IPS-NIHi7 (cell line): ENCODE data around the gene DACT3.
A peak's percentile ranks its signal among the peaks of the same experiment; 100 is the strongest.
"Not testable (repeated sequence)": the region's sequence is repeated elsewhere in the genome, so short reads cannot be mapped to it uniquely, and the experiment has no call there.

Source experiments
- DNase-seq: peaks from one replicate; pipeline ENCODE4 v3.0.0; 2012; ENCODE audit warnings: mixed read lengths; ENCODE audit errors: extremely low spot score

The DACT3 gene

GRCh38 chr19:46634045-46634655 lies 26.8 kb downstream of the DACT3 start:
- DNase-seq = peak; percentile 98

GRCh38 chr19:46633130-46633529 lies 27.9 kb downstream of the DACT3 start:
- DNase-seq = no peak

- DNase-seq = no peak
These were observed 29.5 kb downstream of the DACT3 start for GRCh38 chr19:46631481-46631880.

- DNase-seq = no peak
These were observed 30.3 kb downstream of the DACT3 start for GRCh38 chr19:46630586-46631205.

GRCh38 chr19:46629546-46630025 lies 31.4 kb downstream of the DACT3 start:
- no peak for DNase-seq

- not testable (repeated sequence) for DNase-seq
These were observed 32.0 kb downstream of the DACT3 start for GRCh38 chr19:46628970-46629369.

GRCh38 chr19:46626446-46626845 lies 34.5 kb downstream of the DACT3 start:
- no peak for DNase-seq

- no peak for DNase-seq
These were observed 35.3 kb downstream of the DACT3 start for GRCh38 chr19:46625731-46626130.

- DNase-seq = no peak
These were observed 35.9 kb downstream of the DACT3 start, which contains the start of gene PTGIR for GRCh38 chr19:46624958-46625661. TSS of gene PTGIR (minus strand) at chr19:46625089. CDS start at chr19:46624225, 864 bp downstream.

- DNase-seq = no peak
These were observed 37.0 kb downstream of the DACT3 start for GRCh38 chr19:46623915-46624502.

- no peak for DNase-seq
These were observed 38.9 kb downstream of the DACT3 start for GRCh38 chr19:46622118-46622446.

GRCh38 chr19:46621191-46622117 lies 39.5 kb downstream of the DACT3 start:
- no peak for DNase-seq

GRCh38 chr19:46620716-46621115 lies 40.3 kb downstream of the DACT3 start:
- DNase-seq = no peak

- no peak for DNase-seq
These were observed 40.7 kb downstream of the DACT3 start for GRCh38 chr19:46620267-46620666.

- no peak for DNase-seq
These were observed 42.2 kb downstream of the DACT3 start for GRCh38 chr19:46618670-46619231.

- DNase-seq = no peak
These were observed 43.4 kb downstream of the DACT3 start for GRCh38 chr19:46617601-46618000.

GRCh38 chr19:46616631-46617322 lies 44.2 kb downstream of the DACT3 start:
- peak; percentile 86 for DNase-seq

GRCh38 chr19:46615966-46616365 lies 45.0 kb downstream of the DACT3 start:
- DNase-seq = no peak

- peak; percentile 90 for DNase-seq
These were observed 46.8 kb downstream of the DACT3 start for GRCh38 chr19:46614114-46614722.

GRCh38 chr19:46613525-46613924 lies 47.5 kb downstream of the DACT3 start:
- DNase-seq = no peak
